GM18951 (cell line): ENCODE results near the gene DNTT.

ENCODE experiments used
- POLR2A ChIP-seq: IDR thresholded peaks from 4 replicates; pipeline ENCODE4 v1.6.1; 2011; ENCODE audit warnings: mild to moderate bottlenecking; ENCODE audit not compliant: insufficient read length, insufficient read depth; ENCODE audit errors: extremely low read depth
- in situ Hi-C: fragments of 300-500 bp; cut with MboI; formaldehyde crosslinking; loops from one replicate; pipeline ENCODE4 v1.12.0; 2022; ENCODE audit warnings: low sequenced_read_pairs, mixed read lengths, inconsistent platforms; ENCODE audit not compliant: unreplicated experiment

DNTT gene

GRCh38 chr10:96324447-96324846 is 20.2 kb downstream of the DNTT start:
- no peak for TF ChIP-seq POLR2A
- in situ Hi-C loops, result loop anchor here (25.0 kb wide), 1 partner anchor 287 kb away; the partner anchor contains the start of gene CCNJ

GRCh38 chr10:96325719-96326373 is 21.6 kb downstream of the DNTT start:
- in situ Hi-C loops, result no loop called here
- no peak for TF ChIP-seq POLR2A

GRCh38 chr10:96327462-96327861 is 23.2 kb downstream of the DNTT start:
- in situ Hi-C loops, result no loop called here
- no peak for TF ChIP-seq POLR2A

- in situ Hi-C loops, result no loop called here
- TF ChIP-seq POLR2A, result no peak
Measured at GRCh38 chr10:96333101-96333500, 28.9 kb downstream of the DNTT start.

GRCh38 chr10:96334616-96335526 is 30.6 kb downstream of the DNTT start:
- no peak for TF ChIP-seq POLR2A
- in situ Hi-C loops, result no loop called here

- TF ChIP-seq POLR2A, result no peak
- in situ Hi-C loops, result no loop called here
Measured at GRCh38 chr10:96337106-96337505, 32.9 kb downstream of the DNTT start.

- in situ Hi-C loops, result no loop called here
- no peak for TF ChIP-seq POLR2A
Measured at GRCh38 chr10:96338279-96338925, 34.2 kb downstream of the DNTT start.

- in situ Hi-C loops, result no loop called here
- TF ChIP-seq POLR2A, result no peak
Measured at GRCh38 chr10:96339383-96339782, 35.1 kb downstream of the DNTT start.

GRCh38 chr10:96339956-96340904 is 36.0 kb downstream of the DNTT start:
- TF ChIP-seq POLR2A, result no peak
- in situ Hi-C loops, result no loop called here

- in situ Hi-C loops, result no loop called here
- TF ChIP-seq POLR2A, result no peak
Measured at GRCh38 chr10:96341219-96342182, 37.3 kb downstream of the DNTT start.

- in situ Hi-C loops, result no loop called here
- no peak for TF ChIP-seq POLR2A
Measured at GRCh38 chr10:96342402-96342801, 38.2 kb downstream of the DNTT start.

GRCh38 chr10:96344178-96344577 is 39.9 kb downstream of the DNTT start:
- in situ Hi-C loops, result no loop called here

GRCh38 chr10:96345222-96345621 is 41.0 kb downstream of the DNTT start:
- no peak for TF ChIP-seq POLR2A
- in situ Hi-C loops, result no loop called here

More at GRCh38 chr10:96344178-96344577, 39.9 kb downstream of the DNTT start:
- no peak for TF ChIP-seq POLR2A
